Adrenal gland (tissue), 12 donors: ENCODE measurements around the gene IGF2BP2. TPM values are rescaled to one million over a fixed set of nuclear protein-coding genes. Genes with fewer than 3 reads are reported as not detected.

Experiments used
- DNase-seq, 7 donors: peaks; one replicate each; pipeline ENCODE4 v3.0.0-alpha.2; 2019 to 2020
- H3K27ac ChIP-seq, 5 donors: fragments of 200-600 bp; sonication (generic) in 4 of 5; 1 replicate in 3 of 5; 2 replicates in 2 of 5; pipeline versions ENCODE4 v1.5.1 to v1.8.0; 2016 to 2020; ENCODE audit warnings: mild to moderate bottlenecking in 1 of 5
- H3K27me3 ChIP-seq: fragments of 200-600 bp; 2 replicates; pipeline ENCODE4 v1.8.0; 2021
- H3K36me3 ChIP-seq, 2 donors: fragments of 200-600 bp; replicated peaks in 1 of 2; 1 replicate in 1 of 2; 2 replicates in 1 of 2; pipeline versions ENCODE4 v1.5.1 to v1.8.0; 2018 to 2022
- H3K4me1 ChIP-seq, 2 donors: fragments of 200-600 bp; replicated peaks in 1 of 2; 1 replicate in 1 of 2; 2 replicates in 1 of 2; pipeline versions ENCODE4 v1.5.1 to v1.8.0; 2018 to 2021
- H3K4me3 ChIP-seq, 4 donors: fragments of 200-600 bp; sonication (generic) in 3 of 4; one replicate each; pipeline ENCODE4 v1.5.1; 2016 to 2018
- H3K9me3 ChIP-seq, 3 donors: fragments of 200-600 bp; sonication (generic) in 1 of 3; replicated peaks in 1 of 3; 1 replicate in 2 of 3; 2 replicates in 1 of 3; pipeline versions ENCODE4 v1.5.1 to v1.8.0; 2016 to 2021
- POLR2A ChIP-seq, 2 donors: fragments of 450-650 bp; IDR thresholded peaks; one replicate each; pipeline ENCODE4 v1.6.1; 2017; ENCODE audit warnings: antibody characterized with exemption in 2 of 2, mild to moderate bottlenecking in 2 of 2, moderate library complexity in 1 of 2
- WGBS, 4 donors: extraction: QIAGEN DNeasy Blood & Tissue Kit in 2 of 4; methylation state at CpG; one replicate each; pipeline versions ENCODE4 v1.1.5 to v1.1.7; 2013 to 2017; 5-methylcytosine and 5-hydroxymethylcytosine counted together
- intact Hi-C, 2 donors: fragments of 100-400 bp; cut with DNase I; formaldehyde crosslinking; loops; one replicate each; pipeline versions ENCODE4 v1.14.1 to v1.15.0; 2022 to 2023
- polyA plus RNA-seq, 3 donors: library from polyadenylated mRNA; stranded (reverse); fragments of 200-250 nt in 2 of 3; fragments of 350-450 nt in 1 of 3; fragmentation: Illumina TruSeq in 1 of 3; extraction: RNeasy Lipid Tissue Mini Kit (QIAGEN cat#74804) in 1 of 3; gene quantifications; one replicate each; pipeline ENCODE4 v1.2.3, GENCODE V29; 2013 to 2014
- total RNA-seq, 9 donors: library from RNA; depleted of rRNA in 4 of 9; stranded (reverse); fragments of >200 nt in 4 of 9; fragments of 120-200 nt in 1 of 9; fragmentation: NEBNext Ultra II Directional in 1 of 9; extraction: Animal tissue kit (Norgen Biotek cat#: 25700) in 1 of 9; gene quantifications; one replicate each; pipeline versions ENCODE4 v1.1.0 to v1.2.4, GENCODE V29; 2013 to 2023
- TF ChIP-seq, protein P1 (sequence below), 6 experiments: fragments of 450-650 bp in 4 of 6; fragments of 200-600 bp in 2 of 6; sonication (generic) in 1 of 6; IDR thresholded peaks; 1 replicate in 5 of 6; 2 replicates in 1 of 6; pipeline versions ENCODE4 v1.5.1 to v1.8.0; 2016 to 2021; ENCODE audit warnings: antibody characterized with exemption in 6 of 6, mild to moderate bottlenecking in 2 of 6, moderate library complexity in 1 of 6
- donor health status: healthy with polysubstance abuse.
- donor health status: Bipolar disorder and iron deficiency.
- donor health status: DM: yes; HTN: yes; CAD: no.
- donor health status: DM: no; HTN: no; CAD: no.
- donor health status: DM: no; HTN: no; CAD: no.
- donor health status: DM: yes; HTN: yes; CAD: no.

Gene IGF2BP2
- total and polyA plus RNA-seq, 12 donors: 7.0 to 75.9 (median 17.9) TPM

DNA sequence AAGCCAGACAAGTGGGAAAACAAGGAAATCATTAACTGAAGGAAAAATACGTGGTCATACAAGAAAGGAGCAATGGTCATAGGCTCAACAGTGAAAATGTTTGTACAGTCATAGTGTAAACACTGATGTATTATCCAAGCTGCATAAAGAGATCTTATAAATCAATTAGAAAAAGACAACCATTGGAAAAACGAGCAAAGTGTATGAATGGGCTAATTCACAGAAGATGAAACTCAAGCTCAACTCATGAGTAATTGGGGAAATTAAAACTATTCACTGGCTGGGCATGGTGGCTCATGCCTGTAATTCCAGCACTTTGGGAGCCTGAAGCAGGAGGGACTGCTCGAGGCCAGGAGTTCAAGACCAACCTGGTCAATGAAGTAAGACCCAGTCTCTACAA is 6.4 kb upstream of the IGF2BP2 start:
- Histone ChIP-seq H3K36me3 (no peaks in the 10 kb centered on the region), H3K4me1 (peaks cover 0 to 6% of the 10 kb centered on the region in 2 donors), H3K4me3 (no peak overlapping the region), H3K9me3 (no peaks in the 10 kb centered on the region), H3K27ac (no peak overlapping the region), H3K27me3 (no peaks in the 10 kb centered on the region)
- TF ChIP-seq, protein P1, sequence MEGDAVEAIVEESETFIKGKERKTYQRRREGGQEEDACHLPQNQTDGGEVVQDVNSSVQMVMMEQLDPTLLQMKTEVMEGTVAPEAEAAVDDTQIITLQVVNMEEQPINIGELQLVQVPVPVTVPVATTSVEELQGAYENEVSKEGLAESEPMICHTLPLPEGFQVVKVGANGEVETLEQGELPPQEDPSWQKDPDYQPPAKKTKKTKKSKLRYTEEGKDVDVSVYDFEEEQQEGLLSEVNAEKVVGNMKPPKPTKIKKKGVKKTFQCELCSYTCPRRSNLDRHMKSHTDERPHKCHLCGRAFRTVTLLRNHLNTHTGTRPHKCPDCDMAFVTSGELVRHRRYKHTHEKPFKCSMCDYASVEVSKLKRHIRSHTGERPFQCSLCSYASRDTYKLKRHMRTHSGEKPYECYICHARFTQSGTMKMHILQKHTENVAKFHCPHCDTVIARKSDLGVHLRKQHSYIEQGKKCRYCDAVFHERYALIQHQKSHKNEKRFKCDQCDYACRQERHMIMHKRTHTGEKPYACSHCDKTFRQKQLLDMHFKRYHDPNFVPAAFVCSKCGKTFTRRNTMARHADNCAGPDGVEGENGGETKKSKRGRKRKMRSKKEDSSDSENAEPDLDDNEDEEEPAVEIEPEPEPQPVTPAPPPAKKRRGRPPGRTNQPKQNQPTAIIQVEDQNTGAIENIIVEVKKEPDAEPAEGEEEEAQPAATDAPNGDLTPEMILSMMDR (IDR thresholded peaks at IDR 0.05): no peak
- intact Hi-C loops: no loop called here
- 70 to 85% (median 81%) methylated on average over 3 of the region's 3 CpGs for WGBS, 4 donors
- no peak for DNase-seq

DNA sequence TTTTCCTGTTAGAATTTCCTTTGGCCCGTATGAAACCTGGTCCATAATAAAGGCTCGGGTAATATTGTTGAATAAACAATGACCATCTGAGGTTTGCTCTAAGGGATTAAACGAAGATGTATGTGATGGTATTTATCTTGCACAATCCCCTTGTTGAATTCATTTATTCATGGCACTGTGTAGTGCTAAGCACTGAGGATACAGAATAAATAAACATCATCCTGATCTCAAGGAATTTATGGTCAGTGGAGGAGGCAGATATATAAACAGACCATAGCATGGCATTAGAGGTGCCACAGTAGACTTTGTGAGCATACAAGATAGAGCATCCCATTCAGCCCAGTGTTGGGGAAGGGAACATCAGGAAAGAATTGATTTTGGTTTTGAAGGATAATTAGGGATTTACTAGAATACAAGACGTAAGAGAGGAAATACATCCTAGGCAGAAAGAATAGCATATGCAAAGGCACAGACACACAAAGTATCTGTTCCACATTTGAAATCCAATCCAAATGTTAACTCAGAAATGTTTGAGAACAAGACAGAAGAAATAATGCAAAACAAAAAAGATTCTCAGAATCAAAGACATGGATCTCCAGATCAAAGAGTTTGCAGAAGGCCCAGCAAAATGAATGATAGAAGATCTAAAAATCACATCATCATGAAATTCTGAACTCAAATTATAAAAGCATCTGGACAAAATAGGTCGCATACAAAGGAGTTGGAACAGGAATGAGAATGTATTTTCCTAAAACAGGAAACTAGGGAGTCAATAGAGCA is 5.4 kb upstream of the IGF2BP2 start:
- Histone ChIP-seq H3K27me3 (no peaks in the 10 kb centered on the region), H3K4me1 (peaks cover 0 to 7% of the 10 kb centered on the region in 2 donors), H3K27ac (no peak overlapping the region), H3K9me3 (no peaks in the 10 kb centered on the region), H3K4me3 (no peak overlapping the region), H3K36me3 (no peaks in the 10 kb centered on the region)
- WGBS, 4 donors: 82 to 88% (median 87%) methylated on average over 5 of the region's 5 CpGs
- DNase-seq: no peak
- intact Hi-C loops: no loop called here
- no peak for TF ChIP-seq POLR2A (IDR thresholded peaks at IDR 0.05)
- TF ChIP-seq, protein P1 (IDR thresholded peaks at IDR 0.05): no peak

DNA sequence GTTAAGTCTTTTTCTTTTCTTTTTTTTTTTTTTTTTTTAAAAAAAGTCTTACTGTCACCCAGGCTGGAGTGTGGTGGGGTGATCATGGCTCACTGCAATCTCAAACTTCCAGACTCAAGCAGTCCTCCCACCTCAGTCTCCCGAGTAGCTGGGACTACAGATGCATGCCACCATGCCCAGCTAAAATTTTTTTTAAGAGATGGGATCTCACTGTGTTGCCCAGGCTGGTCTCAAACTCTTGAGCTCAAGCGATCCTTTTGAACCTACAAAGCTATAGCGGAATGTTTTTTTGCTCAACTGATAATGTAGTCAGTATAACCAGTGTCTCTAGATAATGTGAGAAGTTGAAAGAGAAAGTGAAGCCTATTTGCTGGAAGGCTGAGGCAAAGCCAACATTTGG is 3.9 kb upstream of the IGF2BP2 start:
- H3K9me3 ChIP-seq: no peaks in the 10 kb centered on the region
- intact Hi-C loops: no loop called here
- no peak overlapping the region for H3K4me3 ChIP-seq
- WGBS, 4 donors: 93 to 98% (median 96%) methylated on average over 3 of the region's 3 CpGs
- no peak overlapping the region for H3K27ac ChIP-seq
- TF ChIP-seq, protein P1 (IDR thresholded peaks at IDR 0.05): no peak
- TF ChIP-seq POLR2A (IDR thresholded peaks at IDR 0.05): no peak
- no peaks in the 10 kb centered on the region for H3K36me3 ChIP-seq
- H3K27me3 ChIP-seq: no peaks in the 10 kb centered on the region
- no peak for DNase-seq
- peaks cover 0 to 7% of the 10 kb centered on the region in 2 donors for H3K4me1 ChIP-seq

DNA sequence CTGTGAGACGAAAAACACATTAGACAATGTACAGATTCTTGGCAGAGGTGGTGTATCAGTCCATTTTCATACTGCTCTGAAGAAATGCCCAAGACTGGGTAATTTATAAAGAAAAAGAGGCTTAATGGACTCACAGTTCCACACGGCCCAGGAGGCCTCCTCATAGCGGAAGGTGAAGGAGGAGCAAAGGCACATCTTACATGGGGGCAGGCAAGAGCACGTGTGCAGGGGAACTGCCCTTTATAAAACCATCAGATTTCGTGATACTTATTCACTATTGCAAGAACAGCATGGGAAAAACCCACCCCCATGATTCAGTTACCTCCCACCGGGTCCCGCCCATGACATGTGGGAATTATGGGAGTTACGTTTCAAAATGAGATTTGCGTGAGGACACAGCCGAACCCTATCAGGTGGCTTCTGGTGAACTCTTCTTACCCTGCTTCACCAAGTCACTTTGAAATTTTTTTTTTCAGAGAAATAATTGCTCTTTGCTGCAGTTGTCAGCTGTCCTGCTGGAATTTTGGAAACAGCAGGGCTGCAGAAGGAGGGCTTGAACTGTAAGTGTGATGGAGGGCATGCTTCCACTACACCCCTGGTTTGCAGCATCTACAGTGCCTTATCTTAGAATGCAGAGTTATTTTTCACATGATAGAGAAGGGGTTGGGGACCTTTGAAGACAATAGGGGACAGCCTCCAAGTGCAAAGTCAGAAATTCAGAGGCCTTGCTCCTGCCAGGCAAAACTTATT is 2.9 kb upstream of the IGF2BP2 start:
- Histone ChIP-seq H3K36me3 (no peaks in the 10 kb centered on the region), H3K27ac (no peak overlapping the region), H3K27me3 (no peaks in the 10 kb centered on the region), H3K9me3 (no peaks in the 10 kb centered on the region), H3K4me3 (no peak overlapping the region), H3K4me1 (peaks cover 0 to 7% of the 10 kb centered on the region in 2 donors)
- DNase-seq: no peak
- intact Hi-C loops: no loop called here
- 93 to 97% (median 95%) methylated on average over 10 of the region's 10 CpGs for WGBS, 4 donors
- TF ChIP-seq, protein P1 (IDR thresholded peaks at IDR 0.05): no peak
- no peak for TF ChIP-seq POLR2A (IDR thresholded peaks at IDR 0.05)
